Keratinocyte (primary cell): Measurements from ENCODE around the gene OBSCN. TPM values are rescaled to one million over a fixed set of nuclear protein-coding genes. Genes with fewer than 3 reads are reported as not detected.

Experiments used
- DNase-seq: peaks from one replicate; pipeline ENCODE4 v3.0.0-alpha.2; 2011; ENCODE audit warnings: low read depth, missing footprints, low spot score
- FAIRE-seq: peaks from 2 replicates; lab custom pipeline; 2011; peaks lifted over from hg19 to GRCh38; lab: Jason Lieb, UNC
- H2AFZ ChIP-seq: 2 replicates; pipeline ENCODE4 v1.6.0; 2012; ENCODE audit warnings: low read length, control low read depth, inconsistent platforms; ENCODE audit not compliant: control insufficient read depth
- H3K27ac ChIP-seq: 2 replicates; pipeline ENCODE4 v1.5.1; 2011; ENCODE audit warnings: low read length; ENCODE audit not compliant: control insufficient read depth, insufficient read depth
- H3K27me3 ChIP-seq: 3 replicates; pipeline ENCODE4 v1.6.0; 2011; ENCODE audit warnings: low read length; ENCODE audit not compliant: control insufficient read depth, insufficient read depth; ENCODE audit errors: extremely low read depth
- H3K36me3 ChIP-seq, 2 experiments: 2 replicates in 1 of 2; 3 replicates in 1 of 2; pipeline ENCODE4 v1.5.1; 2011; ENCODE audit warnings: low read length in 2 of 2, mild to moderate bottlenecking in 1 of 2; ENCODE audit not compliant: control insufficient read depth in 2 of 2, insufficient read depth in 2 of 2; ENCODE audit errors: extremely low read depth in 1 of 2
- H3K4me1 ChIP-seq: 3 replicates; pipeline ENCODE4 v1.5.1; 2011; ENCODE audit warnings: low read length; ENCODE audit not compliant: control insufficient read depth, insufficient read depth; ENCODE audit errors: extremely low read depth
- H3K4me2 ChIP-seq: 3 replicates; pipeline ENCODE4 v1.6.0; 2011; ENCODE audit warnings: low read depth, low read length; ENCODE audit not compliant: control insufficient read depth, insufficient read depth; ENCODE audit errors: extremely low read depth
- H3K4me3 ChIP-seq, 3 experiments: fragments of 200-600 bp in 1 of 3; sonication (generic) in 1 of 3; 2 replicates in 2 of 3; 3 replicates in 1 of 3; pipeline ENCODE4 v1.5.1; 2011 to 2016; ENCODE audit warnings: low read length in 3 of 3, mild to moderate bottlenecking in 3 of 3, control low read depth in 2 of 3, inconsistent platforms in 1 of 3, low read depth in 1 of 3, mixed read lengths in 1 of 3, mixed run types in 1 of 3, moderate library complexity in 1 of 3; ENCODE audit not compliant: control insufficient read depth in 2 of 3, insufficient read depth in 2 of 3; ENCODE audit errors: extremely low read depth in 1 of 3
- H3K79me2 ChIP-seq: 2 replicates; pipeline ENCODE4 v1.6.0; 2012; ENCODE audit warnings: low read length; ENCODE audit not compliant: control insufficient read depth, insufficient read depth
- H3K9ac ChIP-seq: 3 replicates; pipeline ENCODE4 v1.6.0; 2011; ENCODE audit warnings: low read length; ENCODE audit not compliant: control insufficient read depth, insufficient read depth; ENCODE audit errors: extremely low read depth
- H3K9me1 ChIP-seq: 3 replicates; pipeline ENCODE4 v1.6.0; 2011; ENCODE audit warnings: low read length; ENCODE audit not compliant: control insufficient read depth, insufficient read depth; ENCODE audit errors: extremely low read depth
- H3K9me3 ChIP-seq: 2 replicates; pipeline ENCODE4 v1.5.1; 2012; ENCODE audit warnings: low read depth, low read length; ENCODE audit not compliant: control insufficient read depth
- H4K20me1 ChIP-seq: 3 replicates; pipeline ENCODE4 v1.6.0; 2011; ENCODE audit warnings: low read length; ENCODE audit not compliant: control insufficient read depth, insufficient read depth; ENCODE audit errors: extremely low read depth
- EZH2 ChIP-seq: IDR thresholded peaks from one replicate; pipeline ENCODE4 v1.6.1; 2012; ENCODE audit warnings: inconsistent platforms, mild to moderate bottlenecking, low read length, moderate library complexity
- dilution Hi-C: fragments of 300-500 bp; cut with MboI; formaldehyde crosslinking; loops from one replicate; pipeline ENCODE4 v1.7.0; 2020; ENCODE audit warnings: low sequenced_read_pairs; ENCODE audit not compliant: extremely low pct_ligation_motif_present
- polyA plus RNA-seq, 5 experiments: library from polyadenylated mRNA; depleted of rRNA in 3 of 5; stranded (reverse) in 3 of 5; stranded (forward) in 1 of 5; unstranded in 1 of 5; fragments of >200 nt; gene quantifications; 1 replicate in 1 of 5; 2 replicates in 3 of 5; 3 replicates in 1 of 5; pipeline versions ENCODE4 v1.2.1 to v1.2.3, GENCODE V29; 2011 to 2012; ENCODE audit warnings: missing spikeins in 2 of 5, low read depth in 1 of 5, low replicate concordance in 1 of 5
- TF ChIP-seq, protein P1 (sequence below), 3 experiments: IDR thresholded peaks in 1 of 3; conservative IDR thresholded peaks in 1 of 3; optimal IDR thresholded peaks in 1 of 3; 2 replicates in 2 of 3; 3 replicates in 1 of 3; pipeline versions ENCODE3 to v1.5.1; 2011; ENCODE audit warnings: low read length in 3 of 3, mild to moderate bottlenecking in 3 of 3, moderate library complexity in 2 of 3, control low read depth in 1 of 3, inconsistent platforms in 1 of 3; ENCODE audit not compliant: insufficient read depth in 2 of 3; ENCODE audit errors: extremely low read depth in 1 of 3

Gene OBSCN
- polyA plus RNA-seq, 1 donor (not counting 4 experiments of a cell fraction or from before 2014, with no cell fraction given): 1.8 TPM

DNA sequence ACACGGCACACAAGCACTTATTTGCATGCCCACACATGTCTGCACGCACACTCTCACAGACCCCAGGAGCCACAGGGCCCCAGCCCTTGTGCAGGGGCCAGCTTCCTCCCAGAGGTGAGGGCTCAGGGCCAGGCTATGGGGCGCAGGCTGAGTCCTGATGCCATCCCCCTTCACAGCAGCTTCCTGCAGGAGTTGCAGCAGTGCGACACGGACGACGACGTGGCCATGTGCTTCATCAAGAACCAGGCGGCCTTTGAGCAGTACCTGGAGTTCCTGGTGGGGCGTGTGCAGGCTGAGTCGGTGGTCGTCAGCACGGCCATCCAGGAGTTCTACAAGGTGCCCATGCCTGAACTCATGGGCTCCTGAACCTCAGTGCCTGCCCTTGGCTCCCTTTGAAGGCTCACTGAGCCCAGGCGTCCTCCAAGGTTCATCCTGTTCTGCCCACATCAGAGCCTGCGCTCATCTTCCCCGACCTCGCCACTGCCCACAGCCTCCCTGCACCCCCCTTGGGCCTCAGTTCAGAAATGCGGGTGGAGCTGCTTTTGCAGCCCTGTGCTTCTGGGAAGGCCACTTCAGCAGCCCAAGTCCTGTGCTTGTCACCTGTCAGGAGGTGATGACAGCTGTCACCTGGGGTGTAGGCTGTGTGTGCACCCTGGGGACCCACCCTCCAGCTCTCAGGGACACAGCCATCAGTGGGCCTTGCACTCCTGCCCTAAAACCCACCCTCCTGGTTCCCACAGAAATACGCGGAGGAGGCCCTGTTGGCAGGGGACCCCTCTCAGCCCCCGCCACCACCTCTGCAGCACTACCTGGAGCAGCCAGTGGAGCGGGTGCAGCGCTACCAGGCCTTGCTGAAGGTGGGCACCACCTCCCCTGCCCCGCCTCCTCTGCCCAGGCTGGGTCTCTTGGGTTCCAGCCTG lies 132.2 kb downstream of the OBSCN start:
- Histone ChIP-seq H3K36me3 (peaks cover 0 to 2% of the 10 kb centered on the region in 2 experiments), H3K4me3 (no peak overlapping the region), H3K79me2 (no peaks in the 10 kb centered on the region), H3K9ac (no peak overlapping the region), H3K4me1 (no peaks in the 10 kb centered on the region), H3K9me1 (no peaks in the 10 kb centered on the region), H4K20me1 (no peaks in the 10 kb centered on the region), H3K4me2 (no peak overlapping the region), H3K9me3 (peaks cover 5% of the 10 kb centered on the region), H3K27ac (no peak overlapping the region), H3K27me3 (no peaks in the 10 kb centered on the region), H2AFZ (no peak overlapping the region)
- no peak for DNase-seq
- dilution Hi-C loops: no loop called here
- no peak for TF ChIP-seq EZH2
- TF ChIP-seq, protein P1, sequence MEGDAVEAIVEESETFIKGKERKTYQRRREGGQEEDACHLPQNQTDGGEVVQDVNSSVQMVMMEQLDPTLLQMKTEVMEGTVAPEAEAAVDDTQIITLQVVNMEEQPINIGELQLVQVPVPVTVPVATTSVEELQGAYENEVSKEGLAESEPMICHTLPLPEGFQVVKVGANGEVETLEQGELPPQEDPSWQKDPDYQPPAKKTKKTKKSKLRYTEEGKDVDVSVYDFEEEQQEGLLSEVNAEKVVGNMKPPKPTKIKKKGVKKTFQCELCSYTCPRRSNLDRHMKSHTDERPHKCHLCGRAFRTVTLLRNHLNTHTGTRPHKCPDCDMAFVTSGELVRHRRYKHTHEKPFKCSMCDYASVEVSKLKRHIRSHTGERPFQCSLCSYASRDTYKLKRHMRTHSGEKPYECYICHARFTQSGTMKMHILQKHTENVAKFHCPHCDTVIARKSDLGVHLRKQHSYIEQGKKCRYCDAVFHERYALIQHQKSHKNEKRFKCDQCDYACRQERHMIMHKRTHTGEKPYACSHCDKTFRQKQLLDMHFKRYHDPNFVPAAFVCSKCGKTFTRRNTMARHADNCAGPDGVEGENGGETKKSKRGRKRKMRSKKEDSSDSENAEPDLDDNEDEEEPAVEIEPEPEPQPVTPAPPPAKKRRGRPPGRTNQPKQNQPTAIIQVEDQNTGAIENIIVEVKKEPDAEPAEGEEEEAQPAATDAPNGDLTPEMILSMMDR (optimal IDR thresholded peaks at IDR 0.05 in 1 of 3, IDR thresholded peaks at IDR 0.05 in 1 of 3, conservative IDR thresholded peaks at IDR 0.05 in 1 of 3; ENCODE audit: extremely low read depth in 1 of 3, insufficient read depth in 2 of 3, low read length in 3 of 3): no peak
- no peak for FAIRE-seq

DNA sequence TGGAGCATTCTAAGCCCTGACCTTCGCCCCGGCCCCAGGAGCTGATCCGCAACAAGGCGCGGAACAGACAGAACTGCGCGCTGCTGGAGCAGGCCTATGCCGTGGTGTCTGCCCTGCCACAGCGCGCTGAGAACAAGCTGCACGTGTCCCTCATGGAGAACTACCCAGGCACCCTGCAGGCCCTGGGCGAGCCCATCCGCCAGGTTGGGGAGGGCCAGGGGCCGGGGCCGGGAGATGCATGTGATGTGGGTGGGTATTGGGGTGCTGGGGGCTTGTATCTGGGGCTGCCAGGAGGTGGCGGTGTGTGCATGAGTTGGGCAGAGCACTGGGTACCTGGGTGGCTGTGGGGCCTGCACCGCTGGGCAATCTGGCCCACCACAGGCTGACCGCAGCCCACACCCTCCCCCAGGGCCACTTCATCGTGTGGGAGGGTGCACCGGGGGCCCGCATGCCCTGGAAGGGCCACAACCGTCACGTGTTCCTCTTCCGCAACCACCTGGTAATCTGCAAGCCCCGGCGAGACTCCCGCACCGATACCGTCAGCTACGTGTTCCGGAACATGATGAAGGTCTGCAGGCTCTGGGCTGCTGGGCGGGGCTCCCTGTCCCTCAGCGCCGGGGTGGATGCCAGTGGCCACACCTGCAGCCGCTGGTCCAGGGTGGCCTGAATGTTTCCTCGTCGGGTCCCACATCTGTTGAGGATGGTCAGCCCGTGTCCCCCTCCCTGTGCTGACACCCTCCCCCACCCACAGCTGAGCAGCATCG lies 133.0 kb downstream of the OBSCN start:
- no peak overlapping the region for H3K27ac ChIP-seq
- H3K4me3 ChIP-seq: no peak overlapping the region
- no peaks in the 10 kb centered on the region for H3K79me2 ChIP-seq
- no peak for FAIRE-seq
- H3K36me3 ChIP-seq: peaks cover 0 to 2% of the 10 kb centered on the region in 2 experiments
- H3K9me3 ChIP-seq: peaks cover 5% of the 10 kb centered on the region
- no peak for DNase-seq
- no peak overlapping the region for H3K9ac ChIP-seq
- H4K20me1 ChIP-seq: no peaks in the 10 kb centered on the region
- H3K4me2 ChIP-seq: no peak overlapping the region
- dilution Hi-C loops: no loop called here
- H2AFZ ChIP-seq: no peak overlapping the region
- no peaks in the 10 kb centered on the region for H3K9me1 ChIP-seq
- no peaks in the 10 kb centered on the region for H3K27me3 ChIP-seq
- no peaks in the 10 kb centered on the region for H3K4me1 ChIP-seq
- TF ChIP-seq, protein P1 (optimal IDR thresholded peaks at IDR 0.05 in 1 of 3, IDR thresholded peaks at IDR 0.05 in 1 of 3, conservative IDR thresholded peaks at IDR 0.05 in 1 of 3; ENCODE audit: extremely low read depth in 1 of 3, insufficient read depth in 2 of 3, low read length in 3 of 3): peak in 2 of 3 experiments; percentile 26 to 54
- no peak for TF ChIP-seq EZH2
